HG03457 (cell line): ENCODE results near the gene YWHAH.

Source experiments
- ATAC-seq: cut with Tn5 transposase; IDR thresholded peaks from one replicate; pipeline ENCODE4 v1.9.1; 2021; ENCODE audit warnings: moderate number of reproducible peaks; ENCODE audit not compliant: unreplicated experiment

Gene YWHAH

GRCh38 chr22:31947296-31947695, 3.0 kb downstream of the YWHAH start:
- ATAC-seq, result no peak

- ATAC-seq, result no peak
Measured at GRCh38 chr22:31948002-31948401, 3.7 kb downstream of the YWHAH start.

GRCh38 chr22:31950226-31950625, 5.9 kb downstream of the YWHAH start:
- ATAC-seq, result no peak

GRCh38 chr22:31951194-31952093, 7.1 kb downstream of the YWHAH start:
- no peak for ATAC-seq

- no peak for ATAC-seq
Measured at GRCh38 chr22:31952094-31952401, 7.7 kb downstream of the YWHAH start.

DNA sequence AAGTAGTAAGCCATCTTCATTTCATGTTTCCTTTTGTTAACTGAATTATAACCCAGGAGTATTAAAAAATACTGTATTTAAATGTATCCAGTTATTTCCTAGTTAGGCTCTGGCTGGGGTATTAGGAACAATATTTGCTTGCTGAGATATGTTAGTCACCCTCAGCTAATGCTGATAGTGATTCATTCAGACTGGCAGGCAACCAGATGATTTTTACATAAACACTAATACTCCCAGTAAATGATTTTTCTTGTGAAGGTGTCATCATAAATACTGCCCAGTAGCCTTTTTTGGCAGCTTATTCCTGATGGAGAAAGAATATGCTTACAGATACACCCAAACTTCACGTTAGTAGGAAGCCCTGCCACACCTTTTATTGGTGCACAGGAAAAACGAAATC, 8.1 kb downstream of the YWHAH start:
- ATAC-seq, result no peak

DNA sequence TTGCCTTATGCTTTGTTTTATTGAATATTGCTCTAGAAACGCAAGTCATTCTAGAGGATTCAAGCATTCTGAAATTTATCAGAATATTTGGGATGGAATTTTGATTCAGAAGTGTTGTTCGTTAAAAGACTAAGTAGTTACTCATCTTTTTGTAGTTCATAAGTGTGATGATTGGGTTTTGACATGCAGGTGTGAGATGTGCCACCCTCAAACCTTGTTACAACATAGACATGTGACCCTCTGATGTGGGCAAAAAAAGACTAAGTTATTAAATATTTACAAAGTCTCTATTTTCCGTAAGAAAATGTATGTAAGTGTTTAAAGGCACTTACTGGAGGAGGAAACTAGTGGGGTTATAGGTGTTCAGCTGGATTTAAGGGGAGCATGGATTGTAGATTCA, 8.9 kb downstream of the YWHAH start:
- no peak for ATAC-seq

- ATAC-seq, result no peak
Measured at GRCh38 chr22:31954535-31955523, 10.5 kb downstream of the YWHAH start.

DNA sequence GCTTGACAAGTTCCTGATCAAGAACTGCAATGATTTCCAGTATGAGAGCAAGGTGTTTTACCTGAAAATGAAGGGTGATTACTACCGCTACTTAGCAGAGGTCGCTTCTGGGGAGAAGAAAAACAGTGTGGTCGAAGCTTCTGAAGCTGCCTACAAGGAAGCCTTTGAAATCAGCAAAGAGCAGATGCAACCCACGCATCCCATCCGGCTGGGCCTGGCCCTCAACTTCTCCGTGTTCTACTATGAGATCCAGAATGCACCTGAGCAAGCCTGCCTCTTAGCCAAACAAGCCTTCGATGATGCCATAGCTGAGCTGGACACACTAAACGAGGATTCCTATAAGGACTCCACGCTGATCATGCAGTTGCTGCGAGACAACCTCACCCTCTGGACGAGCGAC, 12.0 kb downstream of the YWHAH start:
- no peak for ATAC-seq

GRCh38 chr22:31957970-31958594, 13.7 kb downstream of the YWHAH start:
- no peak for ATAC-seq

- ATAC-seq, result no peak
Measured at GRCh38 chr22:31958625-31959239, 14.4 kb downstream of the YWHAH start.

- ATAC-seq, result no peak
Measured at GRCh38 chr22:31960767-31961166, 16.4 kb downstream of the YWHAH start.

DNA sequence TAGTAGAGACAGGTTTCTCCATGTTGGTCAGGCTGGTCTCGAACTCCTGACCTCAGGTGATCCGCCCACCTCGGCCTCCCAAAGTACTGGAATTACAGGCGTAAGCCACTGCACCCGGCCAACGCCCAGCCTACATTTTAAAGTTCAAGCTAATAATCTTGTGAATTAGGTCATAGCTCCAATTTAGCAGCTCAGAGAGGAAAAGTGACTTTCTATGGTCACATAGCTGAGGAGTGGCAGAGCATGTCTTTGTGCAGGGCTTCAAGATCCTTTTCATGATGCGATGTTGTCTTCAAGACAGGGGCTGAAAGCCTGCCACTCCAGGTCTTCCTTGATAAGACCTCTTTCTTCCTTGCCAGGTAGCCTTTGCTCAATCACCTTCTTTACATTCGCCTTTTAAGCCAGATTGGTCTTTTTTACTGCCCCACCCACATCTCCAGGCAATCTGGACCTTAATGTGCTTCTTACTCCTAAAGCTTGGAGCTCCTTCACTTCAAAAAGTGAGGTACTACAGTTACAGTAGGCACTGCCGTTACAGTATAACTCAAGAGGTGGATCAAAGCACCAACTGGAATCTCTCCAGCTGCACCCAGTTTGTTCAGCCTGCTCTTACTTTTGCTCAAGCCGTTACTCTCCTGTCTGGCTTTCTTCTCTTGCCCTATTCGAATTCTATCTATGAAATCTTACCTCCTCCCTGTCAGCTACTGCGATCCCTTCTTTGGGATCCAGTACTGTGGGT, 18.2 kb downstream of the YWHAH start:
- no peak for ATAC-seq

GRCh38 chr22:31968022-31968421, 23.7 kb downstream of the YWHAH start:
- ATAC-seq, result no peak

DNA sequence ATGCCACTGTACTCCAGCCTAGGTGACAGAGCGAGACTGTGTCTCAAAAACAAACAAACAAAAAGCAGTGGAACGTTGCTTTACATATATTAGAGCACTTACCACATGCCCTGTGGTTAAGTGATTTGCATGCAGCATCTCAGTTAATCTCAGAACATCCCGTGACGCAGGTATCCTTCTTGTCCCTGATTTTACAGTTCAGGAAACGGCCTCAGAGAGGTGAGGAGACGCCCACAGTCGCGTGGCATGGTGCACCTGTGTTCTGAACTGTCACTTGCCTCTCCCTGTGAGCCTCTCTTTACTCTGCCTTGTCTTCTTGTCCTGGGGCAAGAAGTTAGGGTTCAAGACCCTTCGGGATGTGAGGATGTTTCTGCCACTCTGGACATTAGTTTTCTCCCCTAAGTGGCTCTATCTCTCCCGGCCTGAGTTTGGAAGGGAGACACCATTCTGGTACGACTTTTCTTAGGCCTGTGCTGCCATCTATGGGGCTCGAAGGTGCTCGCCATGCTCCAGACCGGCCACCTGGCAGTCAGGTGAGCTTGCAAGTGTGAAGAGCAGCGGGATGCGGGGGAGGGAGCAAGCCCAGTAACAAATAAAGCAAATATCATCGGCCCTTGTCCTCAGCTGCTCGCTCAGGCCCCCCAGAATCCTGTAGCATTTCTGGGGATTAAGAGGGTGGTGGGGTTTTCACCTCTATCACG, 25.6 kb downstream of the YWHAH start:
- ATAC-seq, result no peak

DNA sequence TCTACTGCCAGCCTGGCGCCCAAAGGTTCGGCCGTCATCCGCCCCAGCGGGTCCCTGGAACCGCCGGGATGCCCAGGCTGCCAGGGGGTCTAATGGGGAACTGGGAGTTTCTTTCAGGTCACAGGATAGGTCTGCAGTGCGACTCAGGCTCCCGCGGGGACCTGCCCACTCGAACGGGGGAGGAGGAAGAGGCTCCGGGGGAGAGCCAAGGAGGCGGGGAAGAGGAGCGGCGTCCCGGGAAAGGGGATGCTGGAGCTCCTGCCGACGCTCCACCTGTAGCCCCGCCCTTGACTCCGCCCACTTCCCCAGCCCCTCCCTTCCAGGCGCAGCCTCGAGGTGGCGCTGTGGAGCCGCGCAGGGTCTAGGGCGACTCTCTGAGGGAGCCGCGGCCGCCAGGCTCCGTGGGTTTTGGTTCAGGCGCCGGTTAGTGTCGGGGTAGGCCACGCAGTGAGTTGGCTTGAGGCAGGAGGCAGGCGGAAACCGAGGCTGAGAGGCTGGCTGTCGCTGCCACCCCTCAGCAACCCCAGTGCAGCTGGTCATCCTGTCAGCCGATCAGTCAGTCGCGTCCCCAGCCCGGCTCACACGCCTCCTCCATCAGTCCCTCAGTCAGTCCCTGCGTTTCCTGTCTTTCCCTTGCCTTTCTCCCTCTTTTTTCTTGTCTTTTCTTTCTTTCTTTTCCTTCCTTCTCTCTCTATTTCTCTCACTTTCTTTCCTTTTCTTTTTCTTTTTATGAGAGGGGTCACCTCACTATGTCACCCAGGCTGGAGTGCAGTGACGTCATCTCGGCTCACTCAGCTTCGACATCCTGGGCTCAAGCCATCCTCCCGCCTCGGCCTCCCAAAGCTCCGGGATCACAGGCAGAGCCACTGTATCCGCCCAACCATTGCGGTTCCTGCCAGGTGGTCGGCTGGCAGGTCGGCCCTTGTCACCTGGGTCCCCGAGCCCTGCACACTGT, 26.4 kb downstream of the YWHAH start:
- no peak for ATAC-seq

DNA sequence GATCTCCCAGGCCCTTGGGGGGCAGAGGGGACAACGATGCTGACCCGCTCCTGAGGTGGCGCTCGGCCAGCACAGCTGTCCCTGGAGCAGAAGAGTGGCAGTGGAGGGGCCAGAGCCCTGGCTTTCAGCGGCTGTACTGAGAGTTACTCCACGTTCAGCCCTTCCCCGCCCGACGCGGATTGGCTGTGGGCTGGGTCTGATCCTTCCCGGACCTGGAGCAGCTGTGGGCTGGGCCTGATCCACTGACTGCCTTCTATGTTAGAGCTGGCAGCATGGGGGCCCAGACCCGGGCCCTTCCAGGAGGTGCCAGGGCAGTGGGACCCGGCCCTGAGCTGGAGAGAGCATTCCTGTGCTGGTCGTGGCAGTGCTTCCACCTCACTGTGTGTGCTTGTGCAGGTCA, 27.8 kb downstream of the YWHAH start:
- ATAC-seq, result no peak

DNA sequence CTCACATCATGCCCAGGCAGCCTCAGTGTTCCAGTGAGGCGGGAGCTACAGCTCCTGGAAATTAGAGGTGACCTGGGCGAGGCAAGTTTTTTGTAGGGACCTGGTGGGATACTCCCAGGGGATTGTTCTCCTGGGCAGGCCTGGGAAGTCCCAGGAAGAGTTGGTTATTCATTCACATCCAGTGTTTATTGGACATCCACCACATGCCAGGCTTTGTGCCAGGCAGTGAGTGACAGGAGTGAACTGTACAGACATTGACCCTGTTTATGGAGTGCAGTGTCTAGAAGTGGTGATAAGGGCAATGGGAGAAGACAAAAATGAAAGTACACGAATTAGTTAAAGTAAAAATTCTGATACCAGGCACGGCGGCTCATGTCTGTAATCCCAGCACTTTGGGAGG, 29.4 kb downstream of the YWHAH start:
- no peak for ATAC-seq
